GM13977 (cell line): ENCODE data around the gene FETUB.
"Not testable (repeated sequence)": the region's sequence is repeated elsewhere in the genome, so short reads cannot be mapped to it uniquely, and the experiment has no call there.

Source experiments
- DNase-seq: peaks from one replicate; pipeline ENCODE4 v3.0.0; 2012; ENCODE audit warnings: low spot score
- in situ Hi-C: fragments of 300-500 bp; cut with MboI; formaldehyde crosslinking; loops from one replicate; pipeline ENCODE4 v1.12.0; 2022; ENCODE audit warnings: low sequenced_read_pairs, low pct_unique_long_range_greater_than_20kb, mixed read lengths, inconsistent platforms; ENCODE audit not compliant: unreplicated experiment
- TF ChIP-seq, protein P1 (sequence below): IDR thresholded peaks from 2 replicates; pipeline ENCODE4 v1.5.1; 2012; ENCODE audit warnings: mild to moderate bottlenecking, control low read depth; ENCODE audit not compliant: insufficient read depth; ENCODE audit errors: extremely low read depth, missing control alignments

The FETUB gene

DNA sequence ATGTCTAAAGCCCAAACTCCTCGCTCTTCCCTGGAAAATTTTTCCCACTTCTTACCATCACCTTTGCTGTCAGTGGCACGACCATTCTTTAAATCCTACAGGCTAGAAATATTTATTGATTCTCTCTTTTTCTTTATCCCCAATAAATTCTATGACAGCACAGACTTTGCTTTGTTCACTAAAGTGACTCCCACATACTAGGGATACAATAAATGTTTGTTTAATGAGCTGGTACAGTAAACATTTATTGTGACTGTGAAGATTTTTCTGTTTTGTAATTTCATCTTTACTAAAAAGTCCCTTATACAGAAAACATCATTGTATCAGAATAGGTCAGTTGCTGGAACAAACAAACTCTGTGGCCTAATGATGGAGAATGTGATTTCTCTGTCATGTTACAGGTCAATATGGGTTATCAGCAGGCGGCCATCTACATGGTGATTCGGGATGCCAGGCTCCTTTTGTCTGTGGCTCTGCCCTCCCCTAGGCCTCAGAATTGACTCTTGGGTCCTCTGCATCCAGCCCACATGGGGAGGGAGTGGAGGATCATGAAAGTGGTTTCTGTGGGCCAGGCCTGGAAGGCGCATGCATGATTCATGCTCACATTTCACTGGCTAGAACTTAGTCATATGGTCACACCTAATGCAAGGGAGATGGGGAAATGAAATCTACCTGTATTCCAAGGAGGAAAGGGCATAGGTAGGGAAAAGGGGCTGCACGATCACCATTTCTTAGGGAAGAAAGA, 54.3 kb downstream of the FETUB start:
- in situ Hi-C loops: no loop called here
- DNase-seq: no peak
- TF ChIP-seq, protein P1, sequence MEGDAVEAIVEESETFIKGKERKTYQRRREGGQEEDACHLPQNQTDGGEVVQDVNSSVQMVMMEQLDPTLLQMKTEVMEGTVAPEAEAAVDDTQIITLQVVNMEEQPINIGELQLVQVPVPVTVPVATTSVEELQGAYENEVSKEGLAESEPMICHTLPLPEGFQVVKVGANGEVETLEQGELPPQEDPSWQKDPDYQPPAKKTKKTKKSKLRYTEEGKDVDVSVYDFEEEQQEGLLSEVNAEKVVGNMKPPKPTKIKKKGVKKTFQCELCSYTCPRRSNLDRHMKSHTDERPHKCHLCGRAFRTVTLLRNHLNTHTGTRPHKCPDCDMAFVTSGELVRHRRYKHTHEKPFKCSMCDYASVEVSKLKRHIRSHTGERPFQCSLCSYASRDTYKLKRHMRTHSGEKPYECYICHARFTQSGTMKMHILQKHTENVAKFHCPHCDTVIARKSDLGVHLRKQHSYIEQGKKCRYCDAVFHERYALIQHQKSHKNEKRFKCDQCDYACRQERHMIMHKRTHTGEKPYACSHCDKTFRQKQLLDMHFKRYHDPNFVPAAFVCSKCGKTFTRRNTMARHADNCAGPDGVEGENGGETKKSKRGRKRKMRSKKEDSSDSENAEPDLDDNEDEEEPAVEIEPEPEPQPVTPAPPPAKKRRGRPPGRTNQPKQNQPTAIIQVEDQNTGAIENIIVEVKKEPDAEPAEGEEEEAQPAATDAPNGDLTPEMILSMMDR: no peak

DNA sequence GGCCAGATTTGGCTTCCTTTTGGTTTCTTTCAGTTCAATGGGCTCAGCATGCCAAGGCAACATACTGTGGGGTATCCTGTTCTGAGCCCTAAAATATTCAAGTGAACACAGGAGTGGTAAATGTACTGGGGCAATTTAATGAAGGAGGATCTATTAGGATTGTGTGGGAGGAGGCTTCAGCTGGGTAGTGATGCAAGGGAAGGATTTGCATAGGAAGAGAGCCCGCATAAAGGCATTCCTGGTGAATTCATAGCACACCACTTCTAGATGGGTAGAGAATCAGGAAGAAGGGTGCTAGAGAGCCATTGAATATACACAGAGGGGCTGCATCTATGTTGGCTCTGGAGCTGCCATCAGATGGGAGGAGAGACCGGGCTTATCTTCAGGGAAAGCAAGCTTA, 56.3 kb downstream of the FETUB start:
- in situ Hi-C loops: no loop called here
- DNase-seq: no peak
- TF ChIP-seq, protein P1: no peak

DNA sequence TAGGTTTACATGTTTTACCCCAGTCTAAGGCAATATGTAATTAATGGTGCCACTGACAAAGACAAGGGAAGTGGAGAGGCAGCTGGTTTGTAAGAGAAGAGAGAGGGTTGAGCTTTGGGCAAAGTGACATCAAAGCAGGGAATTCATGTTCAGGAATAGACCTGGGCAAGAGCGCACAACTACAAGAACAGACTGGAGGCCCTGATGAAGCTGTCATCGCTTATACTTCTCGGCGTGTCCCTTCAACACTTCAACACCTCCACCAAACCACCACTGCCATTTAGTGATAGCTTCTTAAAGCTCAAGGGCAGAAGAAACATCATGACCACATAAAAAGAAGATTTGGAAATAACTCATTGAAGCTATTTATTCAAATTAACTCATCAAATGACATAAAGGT, 57.3 kb downstream of the FETUB start:
- in situ Hi-C loops: no loop called here
- DNase-seq: no peak
- TF ChIP-seq, protein P1: no peak

DNA sequence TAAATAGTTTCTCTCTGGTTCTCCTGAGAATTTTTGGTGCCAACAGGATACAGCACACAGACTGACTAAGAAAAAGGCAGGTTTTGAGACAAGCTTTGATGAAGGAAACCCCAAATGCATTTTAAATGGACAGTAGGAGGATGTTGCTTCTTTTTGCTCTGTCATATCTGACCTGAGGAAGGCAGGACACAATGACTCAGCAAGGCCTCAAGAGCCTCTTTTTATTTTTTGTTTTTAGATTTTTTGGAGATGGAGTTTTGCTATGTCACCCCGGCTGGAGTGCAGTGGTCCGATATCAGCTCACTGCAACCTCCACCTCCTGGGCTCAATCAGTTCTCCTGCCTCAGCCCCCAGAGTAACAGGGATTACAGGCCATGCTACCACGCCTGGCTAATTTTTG, 60.1 kb downstream of the FETUB start:
- TF ChIP-seq, protein P1: no peak
- in situ Hi-C loops: no loop called here
- no peak for DNase-seq

DNA sequence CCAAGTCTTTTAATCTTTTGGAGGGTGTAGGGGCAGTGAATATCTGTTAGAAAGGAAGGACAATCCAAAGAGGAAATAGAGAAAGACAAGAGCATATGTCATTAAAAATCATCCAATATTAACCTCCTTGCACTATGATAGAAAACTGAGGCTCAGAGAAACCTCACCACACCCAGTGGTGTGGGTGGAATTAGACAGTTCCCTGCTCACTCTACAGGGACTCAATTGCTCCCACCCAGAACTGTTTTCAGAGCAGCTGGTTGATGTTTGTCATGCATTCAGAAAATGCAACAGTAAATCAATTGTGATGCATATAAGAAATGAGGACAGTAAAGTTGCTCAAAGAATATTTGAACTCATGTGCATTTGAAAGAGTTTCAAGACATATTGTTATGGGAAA, 62.3 kb downstream of the FETUB start:
- in situ Hi-C loops, DNase-seq: not testable (repeated sequence)
